ENCODE data around the gene SELENOK. TPM values are rescaled to one million over a fixed set of nuclear protein-coding genes. Genes with fewer than 3 reads are reported as not detected.

The SELENOK gene
- total and polyA plus RNA-seq, 2 of the 13 experiments (the other 11 are each of a cell fraction or from before 2014, with no cell fraction given), result 67.0 to 81.0 TPM

DNA sequence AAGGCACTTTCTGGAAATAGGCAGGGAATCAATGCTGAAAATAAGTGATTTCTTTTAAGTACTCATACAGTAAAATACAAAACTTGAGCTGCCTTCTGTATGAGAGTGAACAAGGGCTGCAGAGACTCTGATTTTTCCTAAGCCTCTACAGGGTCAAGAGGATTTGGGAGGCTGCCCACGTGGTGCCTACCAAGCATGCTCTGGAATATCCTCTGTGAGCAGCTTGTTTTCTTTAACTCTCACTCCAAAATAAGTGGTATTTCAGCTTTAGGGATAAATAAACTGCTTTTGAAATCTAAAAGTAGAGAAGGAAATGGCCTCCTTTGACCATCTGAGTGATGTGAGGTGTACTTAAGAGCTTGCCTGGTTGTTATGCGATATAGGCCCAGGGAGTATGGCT lies 8.1 kb upstream of the SELENOK start:
- H3K27me3 ChIP-seq (ENCODE audit: control insufficient read depth in 1 of 2, insufficient read depth in 2 of 2, low read length in 2 of 2), result 0 out of 5 replicates have a peak, but pooled peaks cover 0 to 4% of the 10 kb centered on the region in 2 experiments
- H3K4me3 ChIP-seq (replicated peaks in 1 of 3; ENCODE audit: insufficient read depth in 1 of 3, low read depth in 2 of 3, low read length in 3 of 3), result no peak overlapping the region
- CTCF ChIA-PET (ENCODE audit: low intra/inter-chr PET ratio, low total read pairs), result no interaction called here
- POLR2A ChIA-PET, result interaction anchor here (0.7 kb wide), 1 partner anchor 14 kb away, joined by 3 read pairs; no protein-coding TSS in a partner anchor
- no peaks in the 10 kb centered on the region for H4K20me1 ChIP-seq (ENCODE audit: insufficient read depth, low read length)
- H3K36me3 ChIP-seq (replicated peaks in 1 of 2; ENCODE audit: control insufficient read depth in 1 of 2, insufficient read depth in 2 of 2, low read length in 2 of 2), result no peaks in the 10 kb centered on the region
- TF ChIP-seq ZNF83 (CRISPR knock-in tag; IDR thresholded peaks at IDR 0.05; ENCODE audit: borderline replicate concordance), result no peak
- no peak for TF ChIP-seq ZNF703 (CRISPR knock-in tag; IDR thresholded peaks at IDR 0.05; ENCODE audit: borderline replicate concordance)
- no peak for TF ChIP-seq ZNF737 (CRISPR knock-in tag; IDR thresholded peaks at IDR 0.05; ENCODE audit: borderline replicate concordance)
- no peak for TF ChIP-seq ZBTB20 (CRISPR knock-in tag; IDR thresholded peaks at IDR 0.05; ENCODE audit: borderline replicate concordance, low read depth)
- no peak for TF ChIP-seq KAT2B (IDR thresholded peaks at IDR 0.05; ENCODE audit: borderline replicate concordance, low read depth, low read length)
- TF ChIP-seq HNRNPL (IDR thresholded peaks at IDR 0.05; ENCODE audit: low read depth, low read length), result no peak
- TF ChIP-seq, protein P1, sequence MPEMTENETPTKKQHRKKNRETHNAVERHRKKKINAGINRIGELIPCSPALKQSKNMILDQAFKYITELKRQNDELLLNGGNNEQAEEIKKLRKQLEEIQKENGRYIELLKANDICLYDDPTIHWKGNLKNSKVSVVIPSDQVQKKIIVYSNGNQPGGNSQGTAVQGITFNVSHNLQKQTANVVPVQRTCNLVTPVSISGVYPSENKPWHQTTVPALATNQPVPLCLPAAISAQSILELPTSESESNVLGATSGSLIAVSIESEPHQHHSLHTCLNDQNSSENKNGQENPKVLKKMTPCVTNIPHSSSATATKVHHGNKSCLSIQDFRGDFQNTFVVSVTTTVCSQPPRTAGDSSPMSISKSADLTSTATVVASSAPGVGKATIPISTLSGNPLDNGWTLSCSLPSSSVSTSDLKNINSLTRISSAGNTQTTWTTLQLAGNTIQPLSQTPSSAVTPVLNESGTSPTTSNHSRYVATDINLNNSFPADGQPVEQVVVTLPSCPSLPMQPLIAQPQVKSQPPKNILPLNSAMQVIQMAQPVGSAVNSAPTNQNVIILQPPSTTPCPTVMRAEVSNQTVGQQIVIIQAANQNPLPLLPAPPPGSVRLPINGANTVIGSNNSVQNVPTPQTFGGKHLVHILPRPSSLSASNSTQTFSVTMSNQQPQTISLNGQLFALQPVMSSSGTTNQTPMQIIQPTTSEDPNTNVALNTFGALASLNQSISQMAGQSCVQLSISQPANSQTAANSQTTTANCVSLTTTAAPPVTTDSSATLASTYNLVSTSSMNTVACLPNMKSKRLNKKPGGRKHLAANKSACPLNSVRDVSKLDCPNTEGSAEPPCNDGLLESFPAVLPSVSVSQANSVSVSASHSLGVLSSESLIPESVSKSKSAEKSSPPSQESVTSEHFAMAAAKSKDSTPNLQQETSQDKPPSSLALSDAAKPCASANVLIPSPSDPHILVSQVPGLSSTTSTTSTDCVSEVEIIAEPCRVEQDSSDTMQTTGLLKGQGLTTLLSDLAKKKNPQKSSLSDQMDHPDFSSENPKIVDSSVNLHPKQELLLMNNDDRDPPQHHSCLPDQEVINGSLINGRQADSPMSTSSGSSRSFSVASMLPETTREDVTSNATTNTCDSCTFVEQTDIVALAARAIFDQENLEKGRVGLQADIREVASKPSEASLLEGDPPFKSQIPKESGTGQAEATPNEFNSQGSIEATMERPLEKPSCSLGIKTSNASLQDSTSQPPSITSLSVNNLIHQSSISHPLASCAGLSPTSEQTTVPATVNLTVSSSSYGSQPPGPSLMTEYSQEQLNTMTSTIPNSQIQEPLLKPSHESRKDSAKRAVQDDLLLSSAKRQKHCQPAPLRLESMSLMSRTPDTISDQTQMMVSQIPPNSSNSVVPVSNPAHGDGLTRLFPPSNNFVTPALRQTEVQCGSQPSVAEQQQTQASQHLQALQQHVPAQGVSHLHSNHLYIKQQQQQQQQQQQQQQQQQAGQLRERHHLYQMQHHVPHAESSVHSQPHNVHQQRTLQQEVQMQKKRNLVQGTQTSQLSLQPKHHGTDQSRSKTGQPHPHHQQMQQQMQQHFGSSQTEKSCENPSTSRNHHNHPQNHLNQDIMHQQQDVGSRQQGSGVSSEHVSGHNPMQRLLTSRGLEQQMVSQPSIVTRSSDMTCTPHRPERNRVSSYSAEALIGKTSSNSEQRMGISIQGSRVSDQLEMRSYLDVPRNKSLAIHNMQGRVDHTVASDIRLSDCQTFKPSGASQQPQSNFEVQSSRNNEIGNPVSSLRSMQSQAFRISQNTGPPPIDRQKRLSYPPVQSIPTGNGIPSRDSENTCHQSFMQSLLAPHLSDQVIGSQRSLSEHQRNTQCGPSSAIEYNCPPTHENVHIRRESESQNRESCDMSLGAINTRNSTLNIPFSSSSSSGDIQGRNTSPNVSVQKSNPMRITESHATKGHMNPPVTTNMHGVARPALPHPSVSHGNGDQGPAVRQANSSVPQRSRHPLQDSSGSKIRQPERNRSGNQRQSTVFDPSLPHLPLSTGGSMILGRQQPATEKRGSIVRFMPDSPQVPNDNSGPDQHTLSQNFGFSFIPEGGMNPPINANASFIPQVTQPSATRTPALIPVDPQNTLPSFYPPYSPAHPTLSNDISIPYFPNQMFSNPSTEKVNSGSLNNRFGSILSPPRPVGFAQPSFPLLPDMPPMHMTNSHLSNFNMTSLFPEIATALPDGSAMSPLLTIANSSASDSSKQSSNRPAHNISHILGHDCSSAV (CRISPR knock-in tag; IDR thresholded peaks at IDR 0.05; ENCODE audit: borderline replicate concordance), result no peak
- TF ChIP-seq SKIL (CRISPR knock-in tag; IDR thresholded peaks at IDR 0.05; ENCODE audit: borderline replicate concordance), result no peak
- no peak for TF ChIP-seq MTF1 (CRISPR knock-in tag; IDR thresholded peaks at IDR 0.05)
- TF ChIP-seq, protein P2, sequence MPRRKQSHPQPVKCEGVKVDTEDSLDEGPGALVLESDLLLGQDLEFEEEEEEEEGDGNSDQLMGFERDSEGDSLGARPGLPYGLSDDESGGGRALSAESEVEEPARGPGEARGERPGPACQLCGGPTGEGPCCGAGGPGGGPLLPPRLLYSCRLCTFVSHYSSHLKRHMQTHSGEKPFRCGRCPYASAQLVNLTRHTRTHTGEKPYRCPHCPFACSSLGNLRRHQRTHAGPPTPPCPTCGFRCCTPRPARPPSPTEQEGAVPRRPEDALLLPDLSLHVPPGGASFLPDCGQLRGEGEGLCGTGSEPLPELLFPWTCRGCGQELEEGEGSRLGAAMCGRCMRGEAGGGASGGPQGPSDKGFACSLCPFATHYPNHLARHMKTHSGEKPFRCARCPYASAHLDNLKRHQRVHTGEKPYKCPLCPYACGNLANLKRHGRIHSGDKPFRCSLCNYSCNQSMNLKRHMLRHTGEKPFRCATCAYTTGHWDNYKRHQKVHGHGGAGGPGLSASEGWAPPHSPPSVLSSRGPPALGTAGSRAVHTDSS (CRISPR knock-in tag; conservative IDR thresholded peaks at IDR 0.05), result no peak
- TF ChIP-seq PRPF4 (IDR thresholded peaks at IDR 0.05; ENCODE audit: low read depth, low read length, poor library complexity, severe bottlenecking), result no peak
- H3K79me2 ChIP-seq (ENCODE audit: insufficient read depth, low read length), result no peaks in the 10 kb centered on the region
- H3K4me2 ChIP-seq (ENCODE audit: low read depth, low read length), result no peak overlapping the region
- no peak overlapping the region for H2AFZ ChIP-seq (ENCODE audit: low read length)
- no peak overlapping the region for H3K27ac ChIP-seq (ENCODE audit: extremely low read length, insufficient read depth, low read length)
- no peak for FAIRE-seq
- BruUV-seq (replicated peaks), result no TSS peak
- no peak overlapping the region for H3K9ac ChIP-seq (ENCODE audit: insufficient read depth, low read depth, low read length)
- in situ Hi-C loops (cut with HindIII; ENCODE audit: extremely low pct_ligation_motif_present, low pct_unique_long_range_greater_than_20kb), result no loop called here
- no peak for DNase-seq (ENCODE audit: low spot score)
- intact Hi-C loops (cut with micrococcal nuclease; ENCODE audit: unreplicated experiment), result no loop called here
- no peak for ATAC-seq
- no peaks in the 10 kb centered on the region for H3K4me1 ChIP-seq (ENCODE audit: insufficient read depth, low read length)
- 6% methylated on average over 2 of the region's 2 CpGs for WGBS (ENCODE audit: low lambda C conversion rate)
- H3K9me3 ChIP-seq (ENCODE audit: low read length), result no peaks in the 10 kb centered on the region
